Upper lobe of left lung (tissue), 6 donors: ENCODE data around the gene TTLL12. TPM values are rescaled to one million over a fixed set of nuclear protein-coding genes. Genes with fewer than 3 reads are reported as not detected.

ENCODE experiments used
- ATAC-seq, 2 donors: fragments of 200-7000 bp; cut with Tn5 transposase; one replicate each; pipeline ENCODE4 v1.9.1; 2022; ENCODE audit warnings: mild to moderate bottlenecking in 2 of 2, moderate library complexity in 2 of 2; ENCODE audit not compliant: low FRiP score in 2 of 2
- DNase-seq, 2 donors: peaks; one replicate each; pipeline ENCODE4 v3.0.0-alpha.2; 2019 to 2020
- H3K27ac ChIP-seq, 4 donors: fragments of 200-600 bp; sonication (generic); one replicate each; pipeline ENCODE4 v1.5.1; 2016 to 2019
- H3K27me3 ChIP-seq, 4 donors: fragments of 200-600 bp; sonication (generic); one replicate each; pipeline ENCODE4 v1.5.1; 2017 to 2019
- H3K36me3 ChIP-seq, 4 donors: fragments of 200-600 bp; sonication (generic); one replicate each; pipeline ENCODE4 v1.5.1; 2016 to 2019
- H3K4me1 ChIP-seq, 4 donors: fragments of 200-600 bp; sonication (generic); one replicate each; pipeline ENCODE4 v1.5.1; 2018 to 2019
- H3K4me3 ChIP-seq, 4 donors: fragments of 200-600 bp; sonication (generic); one replicate each; pipeline ENCODE4 v1.5.1; 2017 to 2019; ENCODE audit warnings: mild to moderate bottlenecking in 2 of 4, moderate library complexity in 1 of 4
- H3K9me3 ChIP-seq, 4 donors: fragments of 200-600 bp; sonication (generic); one replicate each; pipeline ENCODE4 v1.5.1; 2018 to 2019
- CTCF ChIP-seq, 6 experiments: fragments of 450-650 bp in 4 of 6; fragments of 200-600 bp in 2 of 6; sonication (generic) in 2 of 6; IDR thresholded peaks; one replicate each; pipeline ENCODE4 v1.5.1; 2016 to 2019; ENCODE audit warnings: antibody characterized with exemption in 6 of 6
- EP300 ChIP-seq, 4 donors: sonication (generic); formaldehyde crosslinking; IDR thresholded peaks; one replicate each; pipeline ENCODE4 v1.5.1; 2017; ENCODE audit warnings: antibody characterized with exemption in 4 of 4, control low read depth in 2 of 4
- POLR2A ChIP-seq, 4 donors: fragments of 450-650 bp; IDR thresholded peaks; one replicate each; pipeline ENCODE4 v1.5.1; 2016 to 2017; ENCODE audit warnings: antibody characterized with exemption in 4 of 4, mild to moderate bottlenecking in 2 of 4
- POLR2AphosphoS5 ChIP-seq, 2 donors: sonication (generic); formaldehyde crosslinking; IDR thresholded peaks; one replicate each; pipeline ENCODE4 v1.5.1; 2017; ENCODE audit warnings: antibody characterized with exemption in 2 of 2
- WGBS, 2 donors: methylation state at CpG; one replicate each; pipeline ENCODE4 v1.1.5; 2017 to 2018; 5-methylcytosine and 5-hydroxymethylcytosine counted together
- total RNA-seq, 6 donors: library from RNA; depleted of rRNA in 4 of 6; stranded (reverse); fragments of >200 nt in 4 of 6; gene quantifications; one replicate each; pipeline versions ENCODE4 v1.1.0 to v1.2.1, GENCODE V29; 2016 to 2021
- donor health status: DM: no; HTN: no; CAD: no; lungs with moderate emphysema.
- donor health status: DM: no; HTN: yes; CAD: no; lungs with severe emphysema.

TTLL12 gene
- total RNA-seq: 10 to 100 TPM; 19.6 to 49.2 (median 25.0) TPM

GRCh38 chr22:43186272-43187170 is at the start of gene TTLL12:
Gene TTLL12, minus strand, starts transcription at chr22:43187134. Its CDS starts 65 bp downstream, at chr22:43187069.
- H3K9me3 ChIP-seq: no peaks in the 10 kb centered on the region
- peaks cover 0 to 4% (median 1%) of the 10 kb centered on the region in 4 donors for H3K36me3 ChIP-seq
- DNase-seq (peak; percentile 62 to 94), ATAC-seq (peak in 1 of 2 donors; percentile 70)
- TF ChIP-seq EP300 (IDR thresholded peaks at IDR 0.05): no peak
- peak in 1 of 6 experiments; percentile 29 for TF ChIP-seq CTCF (IDR thresholded peaks at IDR 0.05)
- peak in 3 of 4 donors; percentile 29 to 73 (median 37) for TF ChIP-seq POLR2A (IDR thresholded peaks at IDR 0.05)
- H3K27ac ChIP-seq: peak within 1 kb of the TSS; percentile 87 to 95 (median 89)
- H3K4me1 ChIP-seq: peaks cover 13 to 32% (median 17%) of the 10 kb centered on the region in 4 donors
- WGBS, 2 donors: 1 to 2% methylated on average over 31 to 37 of the region's 87 CpGs
- H3K4me3 ChIP-seq: peak within 1 kb of the TSS; percentile 58 to 97 (median 80)
- H3K27me3 ChIP-seq: no peaks in the 10 kb centered on the region

- ATAC-seq (no peak), DNase-seq (no peak)
- Histone ChIP-seq H3K27ac (no peak overlapping the region), H3K27me3 (no peaks in the 10 kb centered on the region), H3K9me3 (no peaks in the 10 kb centered on the region), H3K36me3 (peaks cover 0 to 4% (median 0%) of the 10 kb centered on the region in 4 donors), H3K4me1 (peaks cover 5 to 25% (median 19%) of the 10 kb centered on the region in 4 donors), H3K4me3 (no peak overlapping the region)
- WGBS, 2 donors: 80% methylated on average over 19 to 22 of the region's 22 CpGs
- TF ChIP-seq EP300 (IDR thresholded peaks at IDR 0.05) (no peak), CTCF (IDR thresholded peaks at IDR 0.05) (no peak), POLR2A (IDR thresholded peaks at IDR 0.05) (no peak), POLR2AphosphoS5 (IDR thresholded peaks at IDR 0.05) (no peak)
These were observed 48.8 kb upstream of the TTLL12 start for GRCh38 chr22:43235445-43236409.

- Histone ChIP-seq H3K4me1 (peaks cover 5 to 21% (median 16%) of the 10 kb centered on the region in 4 donors), H3K27ac (no peak overlapping the region), H3K9me3 (no peaks in the 10 kb centered on the region), H3K4me3 (no peak overlapping the region), H3K36me3 (peaks cover 0 to 4% (median 0%) of the 10 kb centered on the region in 4 donors), H3K27me3 (no peaks in the 10 kb centered on the region)
- whole genome bisulfite sequencing, 2 donors: 83 to 87% methylated on average over 9 of the region's 9 CpGs
- no peak for DNase-seq
- ATAC-seq: no peak
- no peak for TF ChIP-seq CTCF (IDR thresholded peaks at IDR 0.05)
- TF ChIP-seq EP300 (IDR thresholded peaks at IDR 0.05): no peak
- TF ChIP-seq POLR2A (IDR thresholded peaks at IDR 0.05): no peak
- no peak for TF ChIP-seq POLR2AphosphoS5 (IDR thresholded peaks at IDR 0.05)
These were observed 47.5 kb upstream of the TTLL12 start for GRCh38 chr22:43234264-43234988.

GRCh38 chr22:43233529-43233928 is 46.6 kb upstream of the TTLL12 start:
- Histone ChIP-seq H3K9me3 (no peaks in the 10 kb centered on the region), H3K4me3 (no peak overlapping the region), H3K27me3 (no peaks in the 10 kb centered on the region), H3K36me3 (peaks cover 0 to 4% (median 0%) of the 10 kb centered on the region in 4 donors), H3K4me1 (peaks cover 5 to 18% (median 15%) of the 10 kb centered on the region in 4 donors), H3K27ac (no peak overlapping the region)
- ATAC-seq (no peak), DNase-seq (no peak)
- WGBS, 2 donors: 73 to 81% methylated on average over 4 to 6 of the region's 6 CpGs
- TF ChIP-seq CTCF (IDR thresholded peaks at IDR 0.05): no peak
- TF ChIP-seq EP300 (IDR thresholded peaks at IDR 0.05): no peak
- TF ChIP-seq POLR2A (IDR thresholded peaks at IDR 0.05): no peak
- no peak for TF ChIP-seq POLR2AphosphoS5 (IDR thresholded peaks at IDR 0.05)
